Cardiac fibroblast (primary cell): ENCODE results near the gene PCCA.
A peak's percentile ranks its signal among the peaks of the same experiment; 100 is the strongest.

Experiments
- DNase-seq, 2 donors: peaks; one replicate each; pipeline versions ENCODE4 v3.0.0 to v3.0.0-alpha.2; 2010; ENCODE audit warnings: low read depth in 2 of 2
- H3K4me3 ChIP-seq, 2 donors: replicated peaks in 1 of 2; 1 replicate in 1 of 2; 2 replicates in 1 of 2; pipeline ENCODE4 v1.5.1; 2011; ENCODE audit warnings: low read depth in 2 of 2, low read length in 2 of 2, mild to moderate bottlenecking in 2 of 2, moderate library complexity in 1 of 2
- CTCF ChIP-seq: IDR thresholded peaks from one replicate; pipeline ENCODE4 v1.5.1; 2011; ENCODE audit warnings: low read depth, mild to moderate bottlenecking, low read length, inconsistent platforms

The PCCA gene

DNA sequence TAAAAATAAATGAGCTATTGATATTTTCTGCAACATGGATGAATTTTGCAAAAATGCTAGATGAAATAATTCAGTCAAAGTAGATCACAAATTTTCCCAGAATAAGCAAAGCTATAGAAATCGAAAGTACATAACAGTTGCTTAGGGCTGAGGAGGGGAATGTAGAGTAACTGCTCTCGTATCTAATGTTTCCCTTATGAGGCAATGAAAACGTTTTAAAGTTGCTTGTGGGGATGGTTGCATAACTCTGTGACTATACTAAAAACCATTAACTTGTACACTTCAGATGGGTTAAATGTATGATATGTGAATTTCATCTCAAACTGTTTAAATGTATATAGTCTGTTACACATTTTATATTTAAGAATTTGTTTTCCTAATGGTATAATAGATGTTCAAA lies 268.0 kb downstream of the PCCA start:
- no peak overlapping the region for H3K4me3 ChIP-seq
- no peak for TF ChIP-seq CTCF
- DNase-seq = peak; percentile 3 to 47

- no peak for DNase-seq
- TF ChIP-seq CTCF = no peak
- H3K4me3 ChIP-seq = no peak overlapping the region
These were observed 268.9 kb downstream of the PCCA start for GRCh38 chr13:100357764-100358163.

DNA sequence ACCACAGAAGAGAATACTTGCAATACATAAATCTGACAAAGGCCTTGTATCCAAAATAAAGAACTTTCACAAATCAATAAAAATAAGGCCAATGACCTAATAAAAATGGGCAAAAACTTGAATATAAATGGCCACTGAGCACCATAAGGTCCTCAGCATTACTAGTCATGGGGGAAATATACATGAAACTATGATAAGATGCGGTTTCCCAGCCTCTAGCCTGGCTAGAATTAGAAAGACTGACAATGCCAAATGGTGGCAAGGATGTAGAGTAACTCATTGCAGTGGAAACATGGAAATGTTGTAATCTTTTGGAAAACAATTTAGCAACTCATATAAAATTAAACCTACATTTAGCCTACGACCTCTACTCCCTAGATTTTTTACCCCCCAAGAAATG lies 272.6 kb downstream of the PCCA start:
- no peak overlapping the region for H3K4me3 ChIP-seq
- no peak for TF ChIP-seq CTCF
- peak in 1 of 2 donors; percentile 87 for DNase-seq

- H3K4me3 ChIP-seq = no peak overlapping the region
- TF ChIP-seq CTCF = no peak
- no peak for DNase-seq
These were observed 273.5 kb downstream of the PCCA start for GRCh38 chr13:100362371-100362770.

DNA sequence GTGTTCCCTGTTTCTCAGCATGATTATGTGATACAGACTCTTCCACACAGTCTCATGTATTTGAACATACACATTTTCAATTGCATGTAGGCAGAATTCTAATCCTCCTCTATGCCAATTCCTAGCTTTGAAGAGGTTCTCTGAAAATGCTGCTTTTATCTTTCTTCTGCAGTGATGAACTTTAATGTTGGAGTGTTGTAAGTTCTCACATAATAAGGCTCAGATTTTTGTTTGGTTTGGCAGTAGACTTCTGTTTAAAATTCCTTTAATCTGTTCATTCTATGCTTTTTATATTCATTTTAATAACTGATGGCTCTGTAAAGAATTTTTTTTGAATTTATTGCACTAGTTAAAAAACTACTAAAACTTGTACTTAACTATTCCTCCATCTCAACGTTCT lies 273.9 kb downstream of the PCCA start:
- TF ChIP-seq CTCF = no peak
- no peak for DNase-seq
- no peak overlapping the region for H3K4me3 ChIP-seq

GRCh38 chr13:100363285-100363711 lies 274.4 kb downstream of the PCCA start:
- peak; percentile 44 to 50 for DNase-seq
- H3K4me3 ChIP-seq = no peak overlapping the region
- no peak for TF ChIP-seq CTCF

- no peak for TF ChIP-seq CTCF
- no peak overlapping the region for H3K4me3 ChIP-seq
- peak in 1 of 2 donors; percentile 53 for DNase-seq
These were observed 275.0 kb downstream of the PCCA start for GRCh38 chr13:100363874-100364273.
